Frontal cortex (tissue), 4 donors: ENCODE data around the gene C22orf15. TPM values are rescaled to one million over a fixed set of nuclear protein-coding genes. Genes with fewer than 3 reads are reported as not detected.
A peak's percentile ranks its signal among the peaks of the same experiment; 100 is the strongest.

Source experiments
- DNase-seq, 2 donors: peaks; one replicate each; pipeline ENCODE4 v3.0.0; 2012; ENCODE audit warnings: low spot score in 2 of 2
- FAIRE-seq: peaks from 2 replicates; lab custom pipeline; 2012; peaks lifted over from hg19 to GRCh38; lab: Jason Lieb, UNC
- total RNA-seq: library from RNA; depleted of rRNA; stranded (reverse); fragments of >200 nt; gene quantifications from one replicate; pipeline ENCODE4 v1.2.3, GENCODE V29; 2014
- donor health status: control.
- donor health status: control.
- donor health status: control.

The C22orf15 gene
- total RNA-seq, 1 donor from 2014 or later, result not detected

- FAIRE-seq, result no peak
- DNase-seq, result no peak
Observed at GRCh38 chr22:23769321-23769965, 6.7 kb downstream of the C22orf15 start.

- FAIRE-seq (no peak), DNase-seq (no peak)
Observed at GRCh38 chr22:23772315-23772648, 9.5 kb downstream of the C22orf15 start.

GRCh38 chr22:23772649-23773473 is 10.1 kb downstream of the C22orf15 start, which contains the start of gene MMP11:
Gene MMP11 (plus strand): TSS chr22:23772849. CDS start chr22:23772871, 22 bp downstream.
- FAIRE-seq (no peak), DNase-seq (peak; percentile 67 to 72)

GRCh38 chr22:23773483-23774113 is 10.8 kb downstream of the C22orf15 start:
- no peak for DNase-seq
- no peak for FAIRE-seq

- FAIRE-seq (no peak), DNase-seq (no peak)
Observed at GRCh38 chr22:23774114-23774921, 11.5 kb downstream of the C22orf15 start.

- DNase-seq (no peak), FAIRE-seq (no peak)
Observed at GRCh38 chr22:23774922-23775436, 12.2 kb downstream of the C22orf15 start.

GRCh38 chr22:23775779-23776375 is 13.1 kb downstream of the C22orf15 start:
- DNase-seq (no peak), FAIRE-seq (no peak)

GRCh38 chr22:23777776-23778576 is 15.2 kb downstream of the C22orf15 start:
- DNase-seq (peak in 1 of 2 donors; percentile 17), FAIRE-seq (no peak)

GRCh38 chr22:23778577-23778900 is 15.7 kb downstream of the C22orf15 start:
- FAIRE-seq, result no peak
- DNase-seq, result no peak

GRCh38 chr22:23779083-23779482 is 16.3 kb downstream of the C22orf15 start:
- DNase-seq (no peak), FAIRE-seq (no peak)

- no peak for DNase-seq
- FAIRE-seq, result no peak
Observed at GRCh38 chr22:23779731-23780130, 16.9 kb downstream of the C22orf15 start.

GRCh38 chr22:23780146-23780748 is 17.5 kb downstream of the C22orf15 start:
- DNase-seq (no peak), FAIRE-seq (no peak)

- FAIRE-seq (no peak), DNase-seq (peak; percentile 69 to 81)
Observed at GRCh38 chr22:23781065-23781464, 18.3 kb downstream of the C22orf15 start.

GRCh38 chr22:23781511-23782183 is 18.9 kb downstream of the C22orf15 start:
- no peak for FAIRE-seq
- no peak for DNase-seq

- FAIRE-seq, result no peak
- no peak for DNase-seq
Observed at GRCh38 chr22:23782252-23782651, 19.5 kb downstream of the C22orf15 start.

GRCh38 chr22:23782703-23783102 is 19.9 kb downstream of the C22orf15 start:
- DNase-seq (no peak), FAIRE-seq (no peak)

GRCh38 chr22:23783265-23784150 is 20.7 kb downstream of the C22orf15 start:
- FAIRE-seq (no peak), DNase-seq (no peak)
